Smooth muscle cell (in vitro differentiated cells): ENCODE measurements around the gene VAV3. TPM values are rescaled to one million over a fixed set of nuclear protein-coding genes. Genes with fewer than 3 reads are reported as not detected.

Experiments
- DNase-seq: peaks from one replicate; lab custom pipeline; 2025; ENCODE audit not compliant: unreplicated experiment; lab: John Stamatoyannopoulos, UW
- H2AFZ ChIP-seq: fragments of 200-600 bp; sonication (generic); 2 replicates; pipeline ENCODE4 v1.6.0; 2016; ENCODE audit warnings: antibody characterized with exemption, low read depth, mild to moderate bottlenecking
- H3F3A ChIP-seq: fragments of 200-600 bp; sonication (generic); 2 replicates; pipeline ENCODE4 v1.6.0; 2017; ENCODE audit warnings: antibody characterized with exemption, low read depth
- H3K27ac ChIP-seq: fragments of 200-600 bp; sonication (generic); 2 replicates; pipeline ENCODE4 v1.5.1; 2016; ENCODE audit warnings: low read depth, mild to moderate bottlenecking
- H3K27me3 ChIP-seq: fragments of 200-600 bp; sonication (generic); 2 replicates; pipeline ENCODE4 v1.6.1; 2016; ENCODE audit warnings: low read depth, mild to moderate bottlenecking
- H3K36me3 ChIP-seq: fragments of 200-600 bp; sonication (generic); 2 replicates; pipeline ENCODE4 v1.5.1; 2016; ENCODE audit warnings: low read depth
- H3K4me1 ChIP-seq: fragments of 200-600 bp; sonication (generic); 2 replicates; pipeline ENCODE4 v1.5.1; 2016; ENCODE audit warnings: low read depth
- H3K4me2 ChIP-seq: fragments of 200-600 bp; sonication (generic); 2 replicates; pipeline ENCODE4 v1.6.0; 2016; ENCODE audit warnings: mild to moderate bottlenecking
- H3K4me3 ChIP-seq: fragments of 200-600 bp; sonication (generic); 2 replicates; pipeline ENCODE4 v1.5.1; 2016; ENCODE audit warnings: mild to moderate bottlenecking
- H3K79me2 ChIP-seq: fragments of 200-600 bp; sonication (generic); 2 replicates; pipeline ENCODE4 v1.6.0; 2016; ENCODE audit warnings: low read depth, mild to moderate bottlenecking
- H3K9ac ChIP-seq: fragments of 200-600 bp; sonication (generic); 2 replicates; pipeline ENCODE4 v1.6.0; 2016; ENCODE audit warnings: low read depth
- H3K9me3 ChIP-seq: fragments of 200-600 bp; sonication (generic); replicated peaks from 2 replicates; pipeline ENCODE4 v1.5.1; 2016; ENCODE audit warnings: low read depth
- H4K20me1 ChIP-seq: fragments of 200-600 bp; sonication (generic); 2 replicates; pipeline ENCODE4 v1.6.0; 2016; ENCODE audit warnings: low read depth
- CTCF ChIP-seq: fragments of 200-600 bp; sonication (generic); IDR thresholded peaks from 2 replicates; pipeline ENCODE4 v1.5.1; 2017; ENCODE audit warnings: borderline replicate concordance, mild to moderate bottlenecking, antibody characterized with exemption; ENCODE audit not compliant: insufficient read depth, poor library complexity, severe bottlenecking
- WGBS: methylation state at CpG from one replicate; pipeline ENCODE4 v1.1.7; 2016; ENCODE audit warnings: low lambda C conversion rate; 5-methylcytosine and 5-hydroxymethylcytosine counted together
- polyA plus RNA-seq: library from polyadenylated mRNA; unstranded; fragments of >200 nt; fragmentation: Nextera tagmentation; extraction: Ambion mirVana; gene quantifications from 2 replicates; pipeline ENCODE4 v1.2.1, GENCODE V29; 2016
- total RNA-seq: library from RNA; depleted of rRNA; stranded (reverse); fragments of >200 nt; gene quantifications from 2 replicates; pipeline ENCODE4 v1.2.3, GENCODE V29; 2014

The VAV3 gene
- total and polyA plus RNA-seq, 2 experiments from 2014 or later = 0.62 to 10.1 TPM

- no peaks in the 10 kb centered on the region for H3F3A ChIP-seq
- H2AFZ ChIP-seq = no peak overlapping the region
- peaks cover 3% of the 10 kb centered on the region for H3K27me3 ChIP-seq
- H3K9me3 ChIP-seq = no peaks in the 10 kb centered on the region
- DNase-seq = no peak
- H3K4me2 ChIP-seq = no peak overlapping the region
- H3K4me1 ChIP-seq = no peaks in the 10 kb centered on the region
- H3K9ac ChIP-seq = no peak overlapping the region
- TF ChIP-seq CTCF = no peak
- no peaks in the 10 kb centered on the region for H3K36me3 ChIP-seq
- H4K20me1 ChIP-seq = no peaks in the 10 kb centered on the region
- no peak overlapping the region for H3K4me3 ChIP-seq
- no peaks in the 10 kb centered on the region for H3K79me2 ChIP-seq
- no peak overlapping the region for H3K27ac ChIP-seq
- 91% methylated on average over 3 of the region's 3 CpGs for WGBS
Observed at GRCh38 chr1:107992347-107992746, 27.4 kb upstream of the VAV3 start.

- H2AFZ ChIP-seq = no peak overlapping the region
- no peak for TF ChIP-seq CTCF
- H3K27ac ChIP-seq = no peak overlapping the region
- 74% methylated on average over 8 of the region's 8 CpGs for WGBS
- no peaks in the 10 kb centered on the region for H3K4me1 ChIP-seq
- DNase-seq = no peak
- H3K9ac ChIP-seq = no peak overlapping the region
- H3K4me2 ChIP-seq = no peak overlapping the region
- H3K27me3 ChIP-seq = peaks cover 3% of the 10 kb centered on the region
- H4K20me1 ChIP-seq = no peaks in the 10 kb centered on the region
- H3K79me2 ChIP-seq = no peaks in the 10 kb centered on the region
- H3K4me3 ChIP-seq = no peak overlapping the region
- no peaks in the 10 kb centered on the region for H3K36me3 ChIP-seq
- no peaks in the 10 kb centered on the region for H3K9me3 ChIP-seq
- H3F3A ChIP-seq = no peaks in the 10 kb centered on the region
Observed at GRCh38 chr1:107991371-107992066, 26.5 kb upstream of the VAV3 start.

GRCh38 chr1:107990606-107991005, 25.6 kb upstream of the VAV3 start:
- Histone ChIP-seq H3K4me2 (no peak overlapping the region), H3K9ac (no peak overlapping the region), H3K4me3 (no peak overlapping the region), H3K27me3 (no peaks in the 10 kb centered on the region), H2AFZ (no peak overlapping the region), H4K20me1 (no peaks in the 10 kb centered on the region), H3F3A (no peaks in the 10 kb centered on the region), H3K36me3 (no peaks in the 10 kb centered on the region), H3K79me2 (no peaks in the 10 kb centered on the region), H3K27ac (no peak overlapping the region), H3K9me3 (no peaks in the 10 kb centered on the region), H3K4me1 (no peaks in the 10 kb centered on the region)
- no peak for DNase-seq
- no peak for TF ChIP-seq CTCF
- WGBS = 97% methylated on average over 5 of the region's 5 CpGs

- no peaks in the 10 kb centered on the region for H4K20me1 ChIP-seq
- H3K4me3 ChIP-seq = no peak overlapping the region
- H3K79me2 ChIP-seq = no peaks in the 10 kb centered on the region
- no peaks in the 10 kb centered on the region for H3K4me1 ChIP-seq
- no peak for DNase-seq
- WGBS = 82% methylated on average over 7 of the region's 7 CpGs
- TF ChIP-seq CTCF = no peak
- H3F3A ChIP-seq = no peaks in the 10 kb centered on the region
- no peak overlapping the region for H3K27ac ChIP-seq
- H3K9ac ChIP-seq = no peak overlapping the region
- peaks cover 12% of the 10 kb centered on the region for H3K27me3 ChIP-seq
- H3K4me2 ChIP-seq = no peak overlapping the region
- H2AFZ ChIP-seq = no peak overlapping the region
- no peaks in the 10 kb centered on the region for H3K36me3 ChIP-seq
- no peaks in the 10 kb centered on the region for H3K9me3 ChIP-seq
Observed at GRCh38 chr1:107981277-107981676, 16.3 kb upstream of the VAV3 start.
